ENCODE results near the gene IL23A. TPM values are rescaled to one million over a fixed set of nuclear protein-coding genes. Genes with fewer than 3 reads are reported as not detected.

The IL23A gene
- total and polyA plus RNA-seq, 10 of the 15 experiments (the other 5 are each of a cell fraction or from before 2014, with no cell fraction given), result 3.3 to 11.1 (median 5.2) TPM

DNA sequence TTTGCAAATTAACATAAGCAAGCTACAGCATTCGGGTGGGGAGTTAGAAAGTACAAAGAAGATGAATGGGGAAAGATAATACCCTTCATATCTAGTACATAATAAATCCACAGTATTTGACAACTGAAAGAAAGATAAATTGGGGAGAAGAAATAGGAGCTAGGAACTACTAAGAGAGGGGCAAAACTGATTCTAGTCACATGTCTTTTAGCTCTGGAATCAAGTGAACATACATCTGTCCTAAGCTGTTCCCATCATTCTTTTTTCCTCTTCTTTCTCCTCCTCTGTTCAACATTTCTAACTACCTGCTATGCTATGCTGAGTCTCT is 39.3 kb downstream of the IL23A start:
- Histone ChIP-seq H3K79me2 (ENCODE audit: control insufficient read depth, insufficient read depth, low read length) (no peaks in the 10 kb centered on the region), H3K36me3 (ENCODE audit: control insufficient read depth in 2 of 2, insufficient read depth in 2 of 2, low read length in 1 of 2) (no peaks in the 10 kb centered on the region), H3K4me1 (ENCODE audit: control insufficient read depth, insufficient read depth, low read length) (peaks cover 36% of the 10 kb centered on the region), H3K4me2 (ENCODE audit: control insufficient read depth, insufficient read depth) (no peak overlapping the region), H3K27me3 (replicated peaks in 1 of 2; ENCODE audit: control insufficient read depth in 2 of 2, insufficient read depth in 2 of 2, low read length in 1 of 2) (no peaks in the 10 kb centered on the region), H3K4me3 (no peak overlapping the region), H4K20me1 (ENCODE audit: control insufficient read depth, insufficient read depth) (no peaks in the 10 kb centered on the region), H2AFZ (ENCODE audit: control insufficient read depth, low read depth, low read length) (peak overlapping the region; percentile 77; the same call in 1 of the 2 replicates), H3K27ac (ENCODE audit: control insufficient read depth, insufficient read depth) (no peak overlapping the region), H3K9ac (ENCODE audit: control insufficient read depth, insufficient read depth, low read length) (no peak overlapping the region), H3K9me3 (replicated peaks; ENCODE audit: control insufficient read depth, insufficient read depth, low read length) (no peaks in the 10 kb centered on the region)
- ATAC-seq, result no peak
- 86% methylated on average over 1 of the region's 1 CpG for WGBS (ENCODE audit: insufficient coverage, insufficient replicate concordance, low lambda C conversion rate, missing lambda C conversion rate)
- no TSS peak for BruUV-seq (replicated peaks)
- in situ Hi-C loops (cut with MboI) (no loop called here), intact Hi-C loops (cut with micrococcal nuclease; ENCODE audit: unreplicated experiment) (no loop called here)
- FAIRE-seq, result no peak
- ChIA-PET CTCF (interaction anchor here (1.0 to 4.2 kb wide), 5 partner anchors 11 to 86 kb away, joined by 3 to 28 read pairs (median 17); partner anchors contain the start of genes STAT2 and TIMELESS), RAD21 (ENCODE audit: unreplicated experiment) (interaction anchor here (1.6 to 4.9 kb wide), 2 partner anchors 18 to 86 kb away, joined by 4 to 60 read pairs; partner anchors contain the start of gene STAT2), SMC1A (ENCODE audit: uncharacterized antibody, unreplicated experiment) (interaction anchor here (0.6 to 6.2 kb wide), 8 partner anchors 10 to 91 kb away, joined by 3 to 58 read pairs (median 3); partner anchors contain the start of gene STAT2), POLR2A (interaction anchor here (0.6 to 3.1 kb wide), 3 partner anchors 15 to 145 kb away, joined by 3 to 17 read pairs (median 5); partner anchors contain the start of genes APOF and STAT2)
- no peak for DNase-seq (ENCODE audit: low read depth, low spot score)
- TF ChIP-seq ZSCAN29 (IDR thresholded peaks at IDR 0.05) (no peak), ZBED1 (IDR thresholded peaks at IDR 0.05; ENCODE audit: borderline replicate concordance) (no peak), RAD21 (IDR thresholded peaks at IDR 0.05; ENCODE audit: insufficient read depth, low read depth, low read length) (no peak), RUNX3 (IDR thresholded peaks at IDR 0.05; ENCODE audit: low read length) (no peak), BCL11A (IDR thresholded peaks at IDR 0.05; ENCODE audit: low read depth, low read length) (no peak), ATF3 (IDR thresholded peaks at IDR 0.05; ENCODE audit: borderline replicate concordance, extremely low read depth, low read depth, low read length) (no peak), ZBTB33 (IDR thresholded peaks at IDR 0.05) (no peak), USF2 (IDR thresholded peaks at IDR 0.05; ENCODE audit: borderline replicate concordance, low read depth, low read length) (no peak), HCFC1 (IDR thresholded peaks at IDR 0.05; ENCODE audit: low read length) (no peak), RCOR1 (conservative IDR thresholded peaks at IDR 0.05; ENCODE audit: low read depth, low read length) (no peak), RAD51 (IDR thresholded peaks at IDR 0.05) (no peak), ZNF24 (IDR thresholded peaks at IDR 0.05) (no peak), SREBF2 (IDR thresholded peaks at IDR 0.05; ENCODE audit: low read length) (no peak), BCL3 (IDR thresholded peaks at IDR 0.05; ENCODE audit: borderline replicate concordance, insufficient read depth, low read depth, low read length, poor library complexity, severe bottlenecking) (no peak)
- TF ChIP-seq, protein P1, sequence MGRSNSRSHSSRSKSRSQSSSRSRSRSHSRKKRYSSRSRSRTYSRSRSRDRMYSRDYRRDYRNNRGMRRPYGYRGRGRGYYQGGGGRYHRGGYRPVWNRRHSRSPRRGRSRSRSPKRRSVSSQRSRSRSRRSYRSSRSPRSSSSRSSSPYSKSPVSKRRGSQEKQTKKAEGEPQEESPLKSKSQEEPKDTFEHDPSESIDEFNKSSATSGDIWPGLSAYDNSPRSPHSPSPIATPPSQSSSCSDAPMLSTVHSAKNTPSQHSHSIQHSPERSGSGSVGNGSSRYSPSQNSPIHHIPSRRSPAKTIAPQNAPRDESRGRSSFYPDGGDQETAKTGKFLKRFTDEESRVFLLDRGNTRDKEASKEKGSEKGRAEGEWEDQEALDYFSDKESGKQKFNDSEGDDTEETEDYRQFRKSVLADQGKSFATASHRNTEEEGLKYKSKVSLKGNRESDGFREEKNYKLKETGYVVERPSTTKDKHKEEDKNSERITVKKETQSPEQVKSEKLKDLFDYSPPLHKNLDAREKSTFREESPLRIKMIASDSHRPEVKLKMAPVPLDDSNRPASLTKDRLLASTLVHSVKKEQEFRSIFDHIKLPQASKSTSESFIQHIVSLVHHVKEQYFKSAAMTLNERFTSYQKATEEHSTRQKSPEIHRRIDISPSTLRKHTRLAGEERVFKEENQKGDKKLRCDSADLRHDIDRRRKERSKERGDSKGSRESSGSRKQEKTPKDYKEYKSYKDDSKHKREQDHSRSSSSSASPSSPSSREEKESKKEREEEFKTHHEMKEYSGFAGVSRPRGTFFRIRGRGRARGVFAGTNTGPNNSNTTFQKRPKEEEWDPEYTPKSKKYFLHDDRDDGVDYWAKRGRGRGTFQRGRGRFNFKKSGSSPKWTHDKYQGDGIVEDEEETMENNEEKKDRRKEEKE (IDR thresholded peaks at IDR 0.05), result no peak
